Fibroblast of mammary gland (primary cell): ENCODE data around the gene ASTN2.
A peak's percentile ranks its signal among the peaks of the same experiment; 100 is the strongest.

ENCODE experiments used
- DNase-seq: peaks from one replicate; pipeline ENCODE4 v3.0.0-alpha.2; 2010; ENCODE audit warnings: low read depth
- H3K4me3 ChIP-seq: 2 replicates; pipeline ENCODE4 v1.5.1; 2011; ENCODE audit warnings: low read depth, mild to moderate bottlenecking, low read length, moderate library complexity; ENCODE audit not compliant: control insufficient read depth
- CTCF ChIP-seq: conservative IDR thresholded peaks from 2 replicates; pipeline ENCODE4 v1.5.1; 2011; ENCODE audit warnings: low read depth, low read length, inconsistent platforms; ENCODE audit not compliant: control insufficient read depth, insufficient read depth

The ASTN2 gene

DNA sequence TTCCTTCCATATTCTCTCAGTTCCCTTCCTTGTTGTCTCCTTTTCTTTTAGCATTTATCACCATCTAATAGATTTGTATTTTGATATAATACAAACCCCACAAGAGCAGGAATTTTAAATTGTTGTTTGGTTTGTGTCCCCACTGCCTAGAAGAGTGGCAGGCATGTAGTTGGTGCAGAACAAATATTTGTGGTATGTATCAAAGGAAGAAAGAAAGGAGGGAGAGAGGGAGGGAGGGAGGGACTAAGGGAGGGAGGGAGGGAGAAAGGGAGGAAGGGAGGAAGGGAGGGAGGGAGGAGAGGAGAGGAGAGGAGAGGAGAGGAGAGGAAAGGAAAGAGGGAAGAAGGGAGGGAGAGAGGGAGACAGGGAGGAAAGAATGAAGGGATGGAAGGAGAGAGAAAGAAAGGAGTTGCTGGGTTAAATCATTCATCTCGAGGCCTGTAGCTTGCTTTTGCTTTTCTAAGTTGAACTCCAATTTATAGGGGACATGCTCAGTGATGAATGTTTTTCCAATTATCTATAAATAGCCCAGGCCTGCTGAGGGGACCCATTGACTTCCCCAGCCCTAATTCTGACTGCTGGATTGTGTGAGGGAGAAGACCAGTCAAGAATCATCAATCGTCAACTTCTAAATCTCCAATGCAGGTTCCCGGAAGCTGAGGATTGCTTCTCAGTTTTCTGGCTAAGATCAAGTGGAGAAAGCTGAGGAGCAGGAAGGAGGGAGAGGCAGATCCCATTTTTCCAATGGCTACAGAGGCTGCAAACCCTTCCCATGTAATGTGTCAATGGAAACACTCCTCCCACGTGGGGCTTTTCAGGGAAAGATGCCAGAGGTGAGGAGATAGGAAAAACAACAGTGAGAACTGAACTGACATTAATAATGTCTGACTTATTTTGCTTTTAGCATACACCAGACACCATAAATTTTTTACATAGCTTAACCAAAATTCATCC is 320.7 kb downstream of the ASTN2 start:
- TF ChIP-seq CTCF: no peak
- DNase-seq: peak; percentile 22
- no peak overlapping the region for H3K4me3 ChIP-seq

- TF ChIP-seq CTCF: no peak
- peak; percentile 28 for DNase-seq
- no peak overlapping the region for H3K4me3 ChIP-seq
Measured at GRCh38 chr9:117092582-117092981, 322.3 kb downstream of the ASTN2 start.

DNA sequence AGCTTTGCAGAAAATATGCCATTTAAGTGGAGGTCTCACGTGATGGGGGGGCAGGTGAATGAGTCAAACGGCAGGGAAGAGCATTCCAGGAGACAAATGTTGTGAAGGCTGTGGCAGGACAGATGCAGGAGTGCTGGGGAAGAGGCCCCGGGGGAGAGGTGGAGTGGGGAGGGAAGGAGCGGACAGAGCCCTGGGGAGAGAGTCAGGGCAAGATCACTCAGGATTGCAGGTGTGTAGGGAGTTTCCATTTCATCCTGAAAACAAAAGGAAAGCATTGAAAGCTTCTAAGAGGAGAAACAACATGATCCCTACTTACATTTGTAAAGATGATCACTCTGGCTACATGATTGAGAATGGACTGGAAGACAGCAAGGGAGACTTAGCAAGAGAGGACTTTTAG is 323.3 kb downstream of the ASTN2 start:
- no peak overlapping the region for H3K4me3 ChIP-seq
- TF ChIP-seq CTCF: no peak
- no peak for DNase-seq

GRCh38 chr9:117088786-117089185 is 326.1 kb downstream of the ASTN2 start:
- no peak overlapping the region for H3K4me3 ChIP-seq
- TF ChIP-seq CTCF: no peak
- no peak for DNase-seq

DNA sequence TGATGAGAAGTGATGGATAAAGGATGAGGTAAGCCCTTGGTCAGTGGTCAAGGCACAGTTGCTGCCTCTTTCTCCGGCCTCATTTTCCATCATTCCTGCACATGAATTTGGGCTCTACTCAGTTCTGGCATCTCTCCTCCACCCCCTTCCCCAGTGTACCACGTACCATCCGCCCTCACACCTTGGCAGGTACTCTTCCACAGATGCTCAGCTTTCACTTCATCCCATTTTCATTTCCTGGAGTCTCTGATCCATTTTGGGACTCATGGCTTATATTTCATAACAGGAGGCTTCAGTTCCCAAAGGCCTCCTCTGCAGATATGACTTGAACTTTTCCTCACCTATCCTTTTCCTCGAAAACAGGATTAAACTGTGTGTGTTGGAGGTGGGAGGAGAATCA is 326.7 kb downstream of the ASTN2 start:
- H3K4me3 ChIP-seq: no peak overlapping the region
- DNase-seq: no peak
- no peak for TF ChIP-seq CTCF

DNA sequence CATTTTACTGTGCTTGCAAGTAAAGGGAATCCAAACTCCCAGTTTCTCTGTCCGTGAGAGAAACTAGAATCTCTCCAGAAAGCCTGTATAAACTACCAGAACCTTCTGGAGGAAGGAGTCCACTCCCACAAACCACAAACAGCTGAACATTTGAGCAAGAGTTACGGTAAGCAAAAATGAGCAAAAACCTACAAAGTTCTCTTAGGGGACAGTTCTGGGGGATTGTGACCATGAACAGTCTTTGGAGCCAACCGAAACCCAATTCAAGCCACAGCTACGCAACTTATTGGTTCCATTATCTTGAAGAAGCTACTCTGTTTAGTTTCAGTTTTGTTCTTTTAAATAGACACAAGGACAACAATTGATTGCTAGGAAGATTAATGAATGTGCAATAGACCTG is 330.6 kb downstream of the ASTN2 start:
- no peak overlapping the region for H3K4me3 ChIP-seq
- DNase-seq: no peak
- TF ChIP-seq CTCF: no peak
